Liver (tissue), 9 donors: Measurements from ENCODE around the gene FAM234B. TPM values are rescaled to one million over a fixed set of nuclear protein-coding genes. Genes with fewer than 3 reads are reported as not detected.

Source experiments
- DNase-seq: peaks from one replicate; pipeline ENCODE4 v3.0.0-alpha.2; 2017; ENCODE audit warnings: low spot score
- H3K27ac ChIP-seq, 2 donors: one replicate each; pipeline ENCODE4 v1.7.0; 2013; ENCODE audit warnings: inconsistent platforms in 2 of 2, low read length in 2 of 2, control low read depth in 1 of 2, low read depth in 1 of 2, mild to moderate bottlenecking in 1 of 2
- H3K27me3 ChIP-seq, 4 donors: one replicate each; pipeline versions ENCODE4 v1.6.1 to v1.7.0; 2013; ENCODE audit warnings: low read length in 3 of 4, inconsistent platforms in 1 of 4, mild to moderate bottlenecking in 1 of 4, moderate library complexity in 1 of 4; ENCODE audit not compliant: control insufficient read depth in 4 of 4, insufficient read depth in 4 of 4
- H3K36me3 ChIP-seq, 4 donors: one replicate each; pipeline versions ENCODE4 v1.6.1 to v1.7.0; 2013; ENCODE audit warnings: low read length in 3 of 4, mild to moderate bottlenecking in 3 of 4, low read depth in 1 of 4, moderate library complexity in 1 of 4; ENCODE audit not compliant: control insufficient read depth in 4 of 4, insufficient read depth in 3 of 4
- H3K4me1 ChIP-seq, 4 donors: one replicate each; pipeline versions ENCODE4 v1.6.1 to v1.7.0; 2013; ENCODE audit warnings: low read length in 3 of 4, mild to moderate bottlenecking in 3 of 4, moderate library complexity in 1 of 4; ENCODE audit not compliant: control insufficient read depth in 4 of 4, insufficient read depth in 4 of 4
- H3K4me3 ChIP-seq, 3 donors: one replicate each; pipeline versions ENCODE4 v1.6.1 to v1.7.0; 2013; ENCODE audit warnings: low read length in 3 of 3, control low read depth in 1 of 3, low read depth in 1 of 3, mild to moderate bottlenecking in 1 of 3
- H3K9ac ChIP-seq, 2 donors: one replicate each; pipeline ENCODE4 v1.7.0; 2013; ENCODE audit warnings: low read length in 2 of 2, mild to moderate bottlenecking in 2 of 2, moderate library complexity in 2 of 2, control low read depth in 1 of 2, low read depth in 1 of 2
- H3K9me3 ChIP-seq, 4 donors: one replicate each; pipeline versions ENCODE4 v1.6.1 to v1.7.0; 2013; ENCODE audit warnings: low read length in 3 of 4; ENCODE audit not compliant: control insufficient read depth in 4 of 4
- EGR1 ChIP-seq, 2 donors: IDR thresholded peaks; 2 replicates each; pipeline ENCODE4 v1.6.1; 2016 to 2018; ENCODE audit warnings: antibody characterized with exemption in 2 of 2, low read depth in 2 of 2
- FOXA1 ChIP-seq: IDR thresholded peaks from 2 replicates; pipeline ENCODE4 v1.6.1; 2016; ENCODE audit warnings: antibody characterized with exemption
- GABPA ChIP-seq, 2 donors: IDR thresholded peaks in 1 of 2; conservative IDR thresholded peaks in 1 of 2; 2 replicates each; pipeline ENCODE4 v1.6.1; 2016; ENCODE audit warnings: antibody characterized with exemption in 2 of 2, mild to moderate bottlenecking in 1 of 2, moderate library complexity in 1 of 2
- HNF4A ChIP-seq, 2 donors: conservative IDR thresholded peaks; 2 replicates each; pipeline ENCODE4 v1.6.1; 2016; ENCODE audit warnings: antibody characterized with exemption in 2 of 2, mild to moderate bottlenecking in 2 of 2
- HNF4G ChIP-seq: IDR thresholded peaks from 2 replicates; pipeline ENCODE4 v1.6.1; 2016; ENCODE audit warnings: antibody characterized with exemption
- JUND ChIP-seq, 2 donors: IDR thresholded peaks; 2 replicates each; pipeline ENCODE4 v1.6.1; 2016; ENCODE audit warnings: antibody characterized with exemption in 2 of 2
- NR2F2 ChIP-seq: IDR thresholded peaks from 2 replicates; pipeline ENCODE4 v1.6.1; 2016; ENCODE audit warnings: antibody characterized with exemption
- RAD21 ChIP-seq, 2 donors: IDR thresholded peaks; 2 replicates each; pipeline ENCODE4 v1.6.1; 2016; ENCODE audit warnings: antibody characterized with exemption in 2 of 2, mild to moderate bottlenecking in 2 of 2
- RXRA ChIP-seq, 2 donors: IDR thresholded peaks; 2 replicates each; pipeline ENCODE4 v1.6.1; 2017 to 2018; ENCODE audit warnings: antibody characterized with exemption in 2 of 2, mild to moderate bottlenecking in 1 of 2
- SP1 ChIP-seq: IDR thresholded peaks from 2 replicates; pipeline ENCODE4 v1.6.1; 2018; ENCODE audit warnings: antibody characterized with exemption, mild to moderate bottlenecking
- TAF1 ChIP-seq: conservative IDR thresholded peaks from 2 replicates; pipeline ENCODE4 v1.6.1; 2016; ENCODE audit warnings: antibody characterized with exemption, mild to moderate bottlenecking
- YY1 ChIP-seq: IDR thresholded peaks from 2 replicates; pipeline ENCODE4 v1.6.1; 2016; ENCODE audit warnings: antibody characterized with exemption, mild to moderate bottlenecking
- WGBS: extraction: QIAGEN DNeasy Blood & Tissue Kit; methylation state at CpG from one replicate; pipeline ENCODE4 v1.1.7; 2013; 5-methylcytosine and 5-hydroxymethylcytosine counted together
- polyA plus RNA-seq, 2 donors: library from polyadenylated mRNA; stranded (reverse) in 1 of 2; unstranded in 1 of 2; fragments of 200-250 nt in 1 of 2; fragments of >200 nt in 1 of 2; fragmentation: Nextera tagmentation in 1 of 2; extraction: Ambion mirVana in 1 of 2; gene quantifications; one replicate each; pipeline versions ENCODE4 v1.2.1 to v1.2.3, GENCODE V29; 2013 to 2015
- total RNA-seq, 2 donors: library from RNA; depleted of rRNA; stranded (reverse); fragments of >200 nt; gene quantifications; one replicate each; pipeline ENCODE4 v1.2.3, GENCODE V29; 2014
- TF ChIP-seq, protein P1 (sequence below): IDR thresholded peaks from 2 replicates; pipeline ENCODE4 v1.6.1; 2016; ENCODE audit warnings: antibody characterized with exemption
- TF ChIP-seq, protein P2 (sequence below): IDR thresholded peaks from 2 replicates; pipeline ENCODE4 v1.6.1; 2016; ENCODE audit warnings: antibody characterized with exemption
- TF ChIP-seq, protein P3 (sequence below): fragments of 150-350 bp; IDR thresholded peaks from 2 replicates; pipeline ENCODE4 v1.5.1; 2017; ENCODE audit warnings: improper control_type of control experiment, low read depth, low read length; ENCODE audit not compliant: missing input control
- TF ChIP-seq, protein P4 (sequence below): IDR thresholded peaks from 2 replicates; pipeline ENCODE4 v1.6.1; 2016; ENCODE audit warnings: antibody characterized with exemption
- TF ChIP-seq, protein P5 (sequence below): IDR thresholded peaks from 2 replicates; pipeline ENCODE4 v1.6.1; 2016; ENCODE audit warnings: antibody characterized with exemption, mild to moderate bottlenecking
- donor health status: healthy.
- donor health status: healthy.
- donor health status: healthy.
- donor health status: healthy.
- donor health status: healthy.

FAM234B gene
- total and polyA plus RNA-seq, 4 donors: 1.7 to 8.0 (median 3.2) TPM

DNA sequence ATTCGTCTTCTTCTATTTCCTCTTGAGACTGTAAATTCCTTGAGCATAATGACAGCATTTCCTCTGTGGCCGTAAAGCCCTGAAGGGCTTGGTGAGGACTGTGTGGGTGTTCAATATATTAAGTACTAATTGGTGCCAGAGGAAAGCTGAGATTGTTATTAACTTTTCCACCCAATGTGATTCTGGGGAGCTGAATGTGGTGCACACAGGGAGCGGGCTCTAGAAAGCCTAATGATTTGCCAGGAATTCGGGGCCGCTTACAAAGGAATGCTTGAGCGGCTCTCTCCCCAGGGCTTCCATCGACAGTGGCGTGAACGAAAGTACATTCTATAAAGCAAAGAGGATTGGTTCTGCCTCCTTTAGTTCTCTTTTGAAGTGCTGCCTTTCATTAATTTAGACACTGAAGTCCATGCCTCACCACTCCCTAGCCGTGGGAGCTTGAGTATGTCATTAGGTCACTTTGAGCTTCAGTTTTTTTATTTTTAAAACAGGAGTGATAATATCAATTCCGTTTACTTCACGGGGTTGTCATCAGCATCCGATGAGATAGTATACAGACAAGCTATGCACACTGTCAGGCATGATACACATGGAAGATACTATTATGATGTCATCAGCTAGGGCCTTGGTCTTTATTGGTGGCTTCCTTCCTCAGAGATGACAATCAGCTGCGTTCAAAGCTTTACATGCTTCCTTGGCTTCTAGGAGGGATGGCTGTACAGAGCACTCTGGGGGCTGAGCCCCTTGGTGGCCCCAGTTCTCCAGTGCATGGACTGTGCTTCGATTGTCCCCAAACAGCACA lies 70.3 kb downstream of the FAM234B start:
- TF ChIP-seq, protein P1, sequence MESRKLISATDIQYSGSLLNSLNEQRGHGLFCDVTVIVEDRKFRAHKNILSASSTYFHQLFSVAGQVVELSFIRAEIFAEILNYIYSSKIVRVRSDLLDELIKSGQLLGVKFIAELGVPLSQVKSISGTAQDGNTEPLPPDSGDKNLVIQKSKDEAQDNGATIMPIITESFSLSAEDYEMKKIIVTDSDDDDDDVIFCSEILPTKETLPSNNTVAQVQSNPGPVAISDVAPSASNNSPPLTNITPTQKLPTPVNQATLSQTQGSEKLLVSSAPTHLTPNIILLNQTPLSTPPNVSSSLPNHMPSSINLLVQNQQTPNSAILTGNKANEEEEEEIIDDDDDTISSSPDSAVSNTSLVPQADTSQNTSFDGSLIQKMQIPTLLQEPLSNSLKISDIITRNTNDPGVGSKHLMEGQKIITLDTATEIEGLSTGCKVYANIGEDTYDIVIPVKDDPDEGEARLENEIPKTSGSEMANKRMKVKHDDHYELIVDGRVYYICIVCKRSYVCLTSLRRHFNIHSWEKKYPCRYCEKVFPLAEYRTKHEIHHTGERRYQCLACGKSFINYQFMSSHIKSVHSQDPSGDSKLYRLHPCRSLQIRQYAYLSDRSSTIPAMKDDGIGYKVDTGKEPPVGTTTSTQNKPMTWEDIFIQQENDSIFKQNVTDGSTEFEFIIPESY: no peak
- TF ChIP-seq RAD21 (IDR thresholded peaks at IDR 0.05) (no peak), SP1 (no peak), YY1 (no peak), JUND (IDR thresholded peaks at IDR 0.05) (no peak), NR2F2 (no peak), HNF4A (conservative IDR thresholded peaks at IDR 0.05) (no peak), RXRA (IDR thresholded peaks at IDR 0.05) (no peak), FOXA1 (no peak), GABPA (IDR thresholded peaks at IDR 0.05 in 1 of 2, conservative IDR thresholded peaks at IDR 0.05 in 1 of 2) (no peak)
- TF ChIP-seq, protein P2, sequence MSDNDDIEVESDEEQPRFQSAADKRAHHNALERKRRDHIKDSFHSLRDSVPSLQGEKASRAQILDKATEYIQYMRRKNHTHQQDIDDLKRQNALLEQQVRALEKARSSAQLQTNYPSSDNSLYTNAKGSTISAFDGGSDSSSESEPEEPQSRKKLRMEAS: no peak
- TF ChIP-seq, protein P3, sequence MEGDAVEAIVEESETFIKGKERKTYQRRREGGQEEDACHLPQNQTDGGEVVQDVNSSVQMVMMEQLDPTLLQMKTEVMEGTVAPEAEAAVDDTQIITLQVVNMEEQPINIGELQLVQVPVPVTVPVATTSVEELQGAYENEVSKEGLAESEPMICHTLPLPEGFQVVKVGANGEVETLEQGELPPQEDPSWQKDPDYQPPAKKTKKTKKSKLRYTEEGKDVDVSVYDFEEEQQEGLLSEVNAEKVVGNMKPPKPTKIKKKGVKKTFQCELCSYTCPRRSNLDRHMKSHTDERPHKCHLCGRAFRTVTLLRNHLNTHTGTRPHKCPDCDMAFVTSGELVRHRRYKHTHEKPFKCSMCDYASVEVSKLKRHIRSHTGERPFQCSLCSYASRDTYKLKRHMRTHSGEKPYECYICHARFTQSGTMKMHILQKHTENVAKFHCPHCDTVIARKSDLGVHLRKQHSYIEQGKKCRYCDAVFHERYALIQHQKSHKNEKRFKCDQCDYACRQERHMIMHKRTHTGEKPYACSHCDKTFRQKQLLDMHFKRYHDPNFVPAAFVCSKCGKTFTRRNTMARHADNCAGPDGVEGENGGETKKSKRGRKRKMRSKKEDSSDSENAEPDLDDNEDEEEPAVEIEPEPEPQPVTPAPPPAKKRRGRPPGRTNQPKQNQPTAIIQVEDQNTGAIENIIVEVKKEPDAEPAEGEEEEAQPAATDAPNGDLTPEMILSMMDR: no peak
- TF ChIP-seq, protein P4, sequence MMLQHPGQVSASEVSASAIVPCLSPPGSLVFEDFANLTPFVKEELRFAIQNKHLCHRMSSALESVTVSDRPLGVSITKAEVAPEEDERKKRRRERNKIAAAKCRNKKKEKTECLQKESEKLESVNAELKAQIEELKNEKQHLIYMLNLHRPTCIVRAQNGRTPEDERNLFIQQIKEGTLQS: no peak
- H3K27ac ChIP-seq: no peak overlapping the region
- H3K9ac ChIP-seq: no peak overlapping the region
- H3K4me3 ChIP-seq: no peak overlapping the region
- H3K9me3 ChIP-seq: peaks cover 0 to 2% (median under 1%) of the 10 kb centered on the region in 4 donors
- H3K4me1 ChIP-seq: no peaks in the 10 kb centered on the region
- WGBS: 78% methylated on average over 15 of the region's 15 CpGs
- no peak for DNase-seq
- H3K36me3 ChIP-seq: no peaks in the 10 kb centered on the region
- H3K27me3 ChIP-seq: no peaks in the 10 kb centered on the region

- 88% methylated on average over 7 of the region's 7 CpGs for WGBS
- Histone ChIP-seq H3K27ac (no peak overlapping the region), H3K9ac (no peak overlapping the region), H3K4me1 (no peaks in the 10 kb centered on the region), H3K36me3 (no peaks in the 10 kb centered on the region), H3K9me3 (peaks cover 0 to 2% (median under 1%) of the 10 kb centered on the region in 4 donors), H3K4me3 (no peak overlapping the region), H3K27me3 (no peaks in the 10 kb centered on the region)
- TF ChIP-seq RXRA (IDR thresholded peaks at IDR 0.05): no peak
- TF ChIP-seq NR2F2: no peak
- no peak for TF ChIP-seq TAF1
- TF ChIP-seq HNF4A (conservative IDR thresholded peaks at IDR 0.05): no peak
- TF ChIP-seq, protein P5, sequence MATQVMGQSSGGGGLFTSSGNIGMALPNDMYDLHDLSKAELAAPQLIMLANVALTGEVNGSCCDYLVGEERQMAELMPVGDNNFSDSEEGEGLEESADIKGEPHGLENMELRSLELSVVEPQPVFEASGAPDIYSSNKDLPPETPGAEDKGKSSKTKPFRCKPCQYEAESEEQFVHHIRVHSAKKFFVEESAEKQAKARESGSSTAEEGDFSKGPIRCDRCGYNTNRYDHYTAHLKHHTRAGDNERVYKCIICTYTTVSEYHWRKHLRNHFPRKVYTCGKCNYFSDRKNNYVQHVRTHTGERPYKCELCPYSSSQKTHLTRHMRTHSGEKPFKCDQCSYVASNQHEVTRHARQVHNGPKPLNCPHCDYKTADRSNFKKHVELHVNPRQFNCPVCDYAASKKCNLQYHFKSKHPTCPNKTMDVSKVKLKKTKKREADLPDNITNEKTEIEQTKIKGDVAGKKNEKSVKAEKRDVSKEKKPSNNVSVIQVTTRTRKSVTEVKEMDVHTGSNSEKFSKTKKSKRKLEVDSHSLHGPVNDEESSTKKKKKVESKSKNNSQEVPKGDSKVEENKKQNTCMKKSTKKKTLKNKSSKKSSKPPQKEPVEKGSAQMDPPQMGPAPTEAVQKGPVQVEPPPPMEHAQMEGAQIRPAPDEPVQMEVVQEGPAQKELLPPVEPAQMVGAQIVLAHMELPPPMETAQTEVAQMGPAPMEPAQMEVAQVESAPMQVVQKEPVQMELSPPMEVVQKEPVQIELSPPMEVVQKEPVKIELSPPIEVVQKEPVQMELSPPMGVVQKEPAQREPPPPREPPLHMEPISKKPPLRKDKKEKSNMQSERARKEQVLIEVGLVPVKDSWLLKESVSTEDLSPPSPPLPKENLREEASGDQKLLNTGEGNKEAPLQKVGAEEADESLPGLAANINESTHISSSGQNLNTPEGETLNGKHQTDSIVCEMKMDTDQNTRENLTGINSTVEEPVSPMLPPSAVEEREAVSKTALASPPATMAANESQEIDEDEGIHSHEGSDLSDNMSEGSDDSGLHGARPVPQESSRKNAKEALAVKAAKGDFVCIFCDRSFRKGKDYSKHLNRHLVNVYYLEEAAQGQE: no peak
- TF ChIP-seq HNF4G: no peak
- no peak for TF ChIP-seq GABPA (IDR thresholded peaks at IDR 0.05 in 1 of 2, conservative IDR thresholded peaks at IDR 0.05 in 1 of 2)
- no peak for TF ChIP-seq YY1
- TF ChIP-seq, protein P2: no peak
- no peak for TF ChIP-seq FOXA1
- TF ChIP-seq EGR1 (IDR thresholded peaks at IDR 0.05; ENCODE audit: low read depth in 2 of 2): no peak
- TF ChIP-seq RAD21 (IDR thresholded peaks at IDR 0.05): no peak
- TF ChIP-seq, protein P4: no peak
- DNase-seq: no peak
Measured at GRCh38 chr12:13116259-13116658, 72.1 kb downstream of the FAM234B start.
